Loucy (cell line): ENCODE measurements around the gene XAB2.
"Not testable (repeated sequence)": the region's sequence is repeated elsewhere in the genome, so short reads cannot be mapped to it uniquely, and the experiment has no call there.

Experiments used
- H2AFZ ChIP-seq: fragments of 200-600 bp; sonication (generic); 2 replicates; pipeline ENCODE4 v1.6.0; 2016; ENCODE audit warnings: antibody characterized with exemption, mild to moderate bottlenecking, low read length, moderate library complexity
- H3F3A ChIP-seq: fragments of 200-600 bp; 2 replicates; pipeline ENCODE4 v1.6.0; 2016; ENCODE audit warnings: antibody characterized with exemption, low read depth, mild to moderate bottlenecking
- H3K27me3 ChIP-seq: fragments of 200-600 bp; sonication (generic); 2 replicates; pipeline ENCODE4 v1.6.1; 2014; ENCODE audit warnings: low read length, mild to moderate bottlenecking; ENCODE audit not compliant: insufficient read depth, poor library complexity, severe bottlenecking
- H3K36me3 ChIP-seq: fragments of 200-600 bp; sonication (generic); 2 replicates; pipeline ENCODE4 v1.6.1; 2016; ENCODE audit warnings: low read length; ENCODE audit not compliant: insufficient read depth
- H3K4me1 ChIP-seq: fragments of 200-600 bp; sonication (generic); 2 replicates; pipeline ENCODE4 v1.5.1; 2014; ENCODE audit warnings: low read length, mild to moderate bottlenecking; ENCODE audit not compliant: insufficient read depth, poor library complexity, severe bottlenecking
- H3K4me2 ChIP-seq: fragments of 200-600 bp; sonication (generic); 2 replicates; pipeline ENCODE4 v1.6.0; 2014; ENCODE audit warnings: antibody characterized with exemption, low read length, low read depth, mild to moderate bottlenecking; ENCODE audit not compliant: poor library complexity, severe bottlenecking
- H3K4me3 ChIP-seq: fragments of 200-600 bp; sonication (generic); 2 replicates; pipeline ENCODE4 v1.5.1; 2014; ENCODE audit warnings: low read length, mild to moderate bottlenecking, mixed read lengths; ENCODE audit not compliant: poor library complexity, severe bottlenecking
- H3K79me2 ChIP-seq: fragments of 200-600 bp; sonication (generic); 2 replicates; pipeline ENCODE4 v1.6.1; 2014; ENCODE audit warnings: low read length; ENCODE audit not compliant: insufficient read depth
- H3K9ac ChIP-seq: fragments of 200-600 bp; sonication (generic); 2 replicates; pipeline ENCODE4 v1.6.0; 2014; ENCODE audit warnings: mild to moderate bottlenecking, low read depth, low read length, moderate library complexity; ENCODE audit not compliant: poor library complexity, severe bottlenecking
- H3K9me2 ChIP-seq: fragments of 200-600 bp; sonication (generic); replicated peaks from 2 replicates; pipeline ENCODE4 v1.6.1; 2016; ENCODE audit warnings: low read depth, low read length, mixed read lengths
- H3K9me3 ChIP-seq: fragments of 200-600 bp; sonication (generic); 2 replicates; pipeline ENCODE4 v1.6.1; 2014; ENCODE audit warnings: mild to moderate bottlenecking, antibody characterized with exemption, low read length, low read depth; ENCODE audit not compliant: insufficient read depth
- H4K20me1 ChIP-seq: fragments of 200-600 bp; sonication (generic); 2 replicates; pipeline ENCODE4 v1.6.0; 2014; ENCODE audit warnings: antibody characterized with exemption, low read length, mild to moderate bottlenecking; ENCODE audit not compliant: insufficient read depth, poor library complexity, severe bottlenecking
- CTCF ChIP-seq: fragments of 200-600 bp; sonication (generic); conservative IDR thresholded peaks from 2 replicates; pipeline ENCODE4 v1.5.1; 2014; ENCODE audit warnings: mild to moderate bottlenecking, antibody characterized with exemption, low read length
- EZH2phosphoT487 ChIP-seq: fragments of 200-600 bp; IDR thresholded peaks from 2 replicates; pipeline ENCODE4 v1.6.1; 2018; ENCODE audit warnings: antibody characterized with exemption, mild to moderate bottlenecking, moderate library complexity, borderline replicate concordance

The XAB2 gene

DNA sequence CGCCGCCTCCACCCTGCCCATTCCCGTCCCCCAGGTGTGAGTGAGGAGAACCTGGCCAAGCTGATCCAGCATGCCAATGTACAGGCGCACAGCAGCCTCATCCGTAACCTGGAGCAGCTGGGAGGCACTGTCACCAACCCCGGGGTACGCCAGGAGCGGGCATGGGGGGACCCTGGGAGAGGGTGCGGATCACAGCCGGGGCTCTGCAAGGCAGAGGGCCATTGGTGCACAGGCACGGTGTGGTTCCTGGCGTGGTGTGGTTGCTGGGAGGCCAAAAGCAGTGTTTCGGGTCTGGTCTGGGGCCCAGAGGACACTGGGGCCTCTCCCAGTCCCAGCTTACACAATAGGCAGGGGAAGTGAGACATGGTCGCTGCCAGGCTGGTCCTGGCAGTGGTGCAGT lies 15.8 kb upstream of the XAB2 start:
- H3K4me2 ChIP-seq, result no peak overlapping the region
- no peak overlapping the region for H3K4me3 ChIP-seq
- H3K36me3 ChIP-seq, result no peaks in the 10 kb centered on the region
- no peaks in the 10 kb centered on the region for H3K4me1 ChIP-seq
- H3K79me2 ChIP-seq, result no peaks in the 10 kb centered on the region
- no peaks in the 10 kb centered on the region for H3K9me2 ChIP-seq
- no peaks in the 10 kb centered on the region for H3K9me3 ChIP-seq
- no peaks in the 10 kb centered on the region for H3K27me3 ChIP-seq
- H2AFZ ChIP-seq, result no peak overlapping the region
- H3K9ac ChIP-seq, result no peak overlapping the region
- no peak for TF ChIP-seq EZH2phosphoT487
- no peak for TF ChIP-seq CTCF
- no peaks in the 10 kb centered on the region for H3F3A ChIP-seq
- no peaks in the 10 kb centered on the region for H4K20me1 ChIP-seq

GRCh38 chr19:7644550-7644877 lies 15.2 kb upstream of the XAB2 start:
- no peaks in the 10 kb centered on the region for H3F3A ChIP-seq
- no peak overlapping the region for H2AFZ ChIP-seq
- H3K9me3 ChIP-seq, result no peaks in the 10 kb centered on the region
- H3K79me2 ChIP-seq, result no peaks in the 10 kb centered on the region
- H3K4me1 ChIP-seq, result no peaks in the 10 kb centered on the region
- no peaks in the 10 kb centered on the region for H4K20me1 ChIP-seq
- H3K27me3 ChIP-seq, result no peaks in the 10 kb centered on the region
- H3K4me2 ChIP-seq, result no peak overlapping the region
- no peaks in the 10 kb centered on the region for H3K9me2 ChIP-seq
- no peak for TF ChIP-seq CTCF
- TF ChIP-seq EZH2phosphoT487, result no peak
- H3K4me3 ChIP-seq, result no peak overlapping the region
- no peak overlapping the region for H3K9ac ChIP-seq
- no peaks in the 10 kb centered on the region for H3K36me3 ChIP-seq

DNA sequence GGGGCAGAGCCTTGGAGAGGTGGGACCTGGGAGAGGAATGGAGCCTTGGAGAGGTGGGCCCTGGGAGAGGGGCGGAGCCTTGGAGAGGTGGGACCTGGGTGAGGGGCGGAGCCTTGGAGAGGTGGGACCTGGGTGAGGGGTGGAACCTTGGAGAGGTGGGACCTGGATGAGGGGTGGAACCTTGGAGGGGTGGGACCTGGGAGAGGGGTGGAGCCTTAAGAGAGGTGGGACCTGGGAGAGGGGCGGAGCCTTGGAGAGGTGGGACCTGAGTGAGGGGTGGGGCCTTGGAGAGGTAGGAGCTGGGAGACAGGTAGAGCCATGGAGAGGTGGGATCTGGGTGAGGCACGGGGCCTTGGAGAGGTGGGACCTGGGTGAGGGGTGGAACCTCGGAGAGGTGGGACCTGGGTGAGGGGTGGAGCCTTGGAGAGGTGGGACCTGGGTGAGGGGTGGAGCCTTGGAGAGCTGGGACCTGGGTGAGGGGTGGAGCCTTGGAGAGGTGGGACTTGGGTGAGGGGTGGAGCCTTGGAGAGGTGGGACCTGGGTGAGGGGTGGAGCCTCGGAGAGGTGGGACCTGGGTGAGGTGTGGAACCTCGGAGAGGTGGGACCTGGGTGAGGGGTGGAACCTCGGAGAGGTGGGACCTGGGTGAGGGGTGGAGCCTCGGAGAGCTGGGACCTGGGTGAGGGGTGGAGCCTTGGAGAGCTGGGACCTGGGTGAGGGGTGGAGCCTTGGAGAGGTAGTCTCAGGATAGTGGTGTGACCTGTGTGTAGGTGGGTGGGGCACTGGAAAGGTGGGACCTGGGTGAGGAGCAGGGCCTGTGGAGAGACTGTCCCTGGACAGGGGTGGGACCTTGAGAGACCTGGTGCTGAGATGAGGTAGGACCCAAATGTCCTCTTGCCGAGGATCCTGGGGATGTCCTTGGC lies 14.5 kb upstream of the XAB2 start:
- not testable (repeated sequence) for H4K20me1 ChIP-seq, H3F3A ChIP-seq, H3K4me1 ChIP-seq, H3K4me3 ChIP-seq, H3K9ac ChIP-seq, H3K79me2 ChIP-seq, H3K27me3 ChIP-seq, H3K4me2 ChIP-seq, H3K9me2 ChIP-seq, H3K9me3 ChIP-seq, H2AFZ ChIP-seq, H3K36me3 ChIP-seq

DNA sequence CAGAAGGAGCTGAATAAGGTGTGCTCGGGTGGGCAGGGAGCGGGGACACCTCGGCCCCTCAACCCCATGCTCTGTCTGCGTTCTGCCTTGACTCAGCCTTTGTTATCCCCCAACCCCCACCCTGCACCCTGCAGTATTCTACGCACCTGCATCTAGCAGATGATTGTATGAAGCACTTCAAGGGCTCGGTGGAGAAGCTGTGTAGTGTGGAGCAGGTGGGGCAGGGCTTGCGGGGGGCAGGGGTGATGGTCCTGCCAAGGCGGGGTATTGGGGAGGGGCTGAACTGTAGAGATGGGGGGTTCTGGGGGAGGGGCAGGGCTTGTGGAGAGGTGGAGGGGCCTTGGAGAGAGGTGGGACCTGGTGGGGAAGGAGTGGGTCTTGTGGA lies 13.7 kb upstream of the XAB2 start:
- Histone ChIP-seq H3K9me2 (no peaks in the 10 kb centered on the region), H3K4me2 (no peak overlapping the region), H3K36me3 (no peaks in the 10 kb centered on the region), H3K9ac (no peak overlapping the region), H3K4me1 (no peaks in the 10 kb centered on the region), H3F3A (no peaks in the 10 kb centered on the region), H3K9me3 (no peaks in the 10 kb centered on the region), H2AFZ (no peak overlapping the region), H3K79me2 (no peaks in the 10 kb centered on the region), H3K4me3 (no peak overlapping the region), H3K27me3 (no peaks in the 10 kb centered on the region), H4K20me1 (no peaks in the 10 kb centered on the region)
- no peak for TF ChIP-seq CTCF
- no peak for TF ChIP-seq EZH2phosphoT487
